ENCODE data around the gene RAP1B. TPM values are rescaled to one million over a fixed set of nuclear protein-coding genes. Genes with fewer than 3 reads are reported as not detected.

The RAP1B gene
- total RNA-seq, 1 donor from 2014 or later, result 206 TPM

- Mint-ChIP-seq H3K27me3 (ENCODE audit: unreplicated experiment) (peaks cover 6% of the 10 kb centered on the region), H3K4me1 (ENCODE audit: unreplicated experiment) (peaks cover 24% of the 10 kb centered on the region), H3K9me3 (ENCODE audit: unreplicated experiment) (no peaks in the 10 kb centered on the region), H3K27ac (ENCODE audit: unreplicated experiment) (no peak overlapping the region), H3K4me3 (ENCODE audit: unreplicated experiment) (no peak overlapping the region), H3K36me3 (ENCODE audit: low read depth, unreplicated experiment) (peaks cover 9% of the 10 kb centered on the region)
- DNase-seq (ENCODE audit: low spot score), result no peak
- TF ChIP-seq CTCF (IDR thresholded peaks at IDR 0.05; ENCODE audit: unreplicated experiment), result no peak
Measured at GRCh38 chr12:68608191-68608590, 2.5 kb upstream of the RAP1B start.

DNA sequence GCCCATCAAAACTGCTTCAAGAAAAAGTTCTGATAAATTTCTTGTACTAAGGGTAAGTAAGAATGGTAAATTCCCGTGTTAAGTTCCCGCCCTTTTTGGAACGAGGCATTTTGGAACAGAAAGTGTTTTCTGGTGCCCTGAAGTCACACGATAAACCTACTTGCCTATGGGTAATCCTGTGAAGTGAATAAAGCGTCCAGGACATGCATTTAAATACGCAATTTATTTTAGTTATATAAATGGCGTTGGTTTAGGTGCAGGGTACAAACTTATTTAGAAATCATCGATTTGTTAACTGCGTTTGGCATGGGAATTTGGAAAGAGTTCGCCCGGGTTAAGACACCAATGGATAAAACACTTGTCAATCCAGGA, 715 bp upstream of the RAP1B start:
- Mint-ChIP-seq H3K27me3 (ENCODE audit: unreplicated experiment) (peaks cover 8% of the 10 kb centered on the region), H3K27ac (ENCODE audit: unreplicated experiment) (peak overlapping the region; percentile 78), H3K9me3 (ENCODE audit: unreplicated experiment) (no peaks in the 10 kb centered on the region), H3K4me3 (ENCODE audit: unreplicated experiment) (peak overlapping the region; percentile 90), H3K4me1 (ENCODE audit: unreplicated experiment) (peaks cover 40% of the 10 kb centered on the region), H3K36me3 (ENCODE audit: low read depth, unreplicated experiment) (peaks cover 13% of the 10 kb centered on the region)
- TF ChIP-seq CTCF (IDR thresholded peaks at IDR 0.05; ENCODE audit: unreplicated experiment), result no peak
- no peak for DNase-seq (ENCODE audit: low spot score)

DNA sequence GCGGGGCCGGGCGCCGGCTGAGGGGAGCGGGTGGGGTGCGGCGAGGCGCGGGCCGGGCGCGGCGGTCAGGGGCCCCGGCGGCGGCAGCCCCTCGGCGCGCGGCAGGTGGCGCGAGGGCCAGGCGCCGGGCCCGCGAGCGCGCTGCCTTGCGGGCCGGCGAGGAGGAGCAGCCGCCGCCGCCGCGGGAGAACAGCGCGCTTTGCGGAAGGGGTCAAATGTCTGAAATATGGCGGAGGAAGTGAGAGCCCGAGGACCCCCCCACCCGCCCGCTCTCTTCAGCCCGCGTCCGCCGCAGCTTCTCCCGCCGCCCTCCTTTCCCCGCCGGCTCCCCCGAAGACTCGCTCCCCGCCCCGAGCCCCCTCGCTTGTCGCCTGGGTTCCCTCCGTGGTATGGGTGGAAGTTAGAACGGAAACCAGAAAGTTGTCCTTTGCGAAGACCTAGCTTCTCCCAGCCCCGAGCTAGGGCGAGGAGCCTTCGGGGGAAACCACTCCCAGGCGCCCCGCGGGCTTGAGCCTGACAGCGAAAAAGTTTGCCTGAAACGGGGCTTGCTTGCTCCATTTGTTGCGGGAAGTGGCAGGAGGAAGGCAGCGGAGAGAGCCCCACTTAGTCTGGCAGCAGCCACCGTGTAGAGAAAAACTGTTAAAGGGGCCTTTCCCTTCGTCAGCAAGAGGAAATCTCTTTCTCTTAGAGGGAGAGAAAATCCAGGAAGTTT, 551 bp downstream of the RAP1B start:
- peak overlapping the region; percentile 97 for H3K27ac Mint-ChIP-seq (ENCODE audit: unreplicated experiment)
- DNase-seq (ENCODE audit: low spot score), result peak; percentile 52
- H3K27me3 Mint-ChIP-seq (ENCODE audit: unreplicated experiment), result peaks cover 8% of the 10 kb centered on the region
- H3K4me1 Mint-ChIP-seq (ENCODE audit: unreplicated experiment), result peaks cover 48% of the 10 kb centered on the region
- TF ChIP-seq CTCF (IDR thresholded peaks at IDR 0.05; ENCODE audit: unreplicated experiment), result no peak
- peaks cover 17% of the 10 kb centered on the region for H3K36me3 Mint-ChIP-seq (ENCODE audit: low read depth, unreplicated experiment)
- peak overlapping the region; percentile 97 for H3K4me3 Mint-ChIP-seq (ENCODE audit: unreplicated experiment)
- no peaks in the 10 kb centered on the region for H3K9me3 Mint-ChIP-seq (ENCODE audit: unreplicated experiment)

GRCh38 chr12:68611806-68612160, 1.1 kb downstream of the RAP1B start:
- no peaks in the 10 kb centered on the region for H3K9me3 Mint-ChIP-seq (ENCODE audit: unreplicated experiment)
- no peak for TF ChIP-seq CTCF (IDR thresholded peaks at IDR 0.05; ENCODE audit: unreplicated experiment)
- H3K4me1 Mint-ChIP-seq (ENCODE audit: unreplicated experiment), result peaks cover 48% of the 10 kb centered on the region
- peaks cover 17% of the 10 kb centered on the region for H3K36me3 Mint-ChIP-seq (ENCODE audit: low read depth, unreplicated experiment)
- peak overlapping the region; percentile 97 for H3K4me3 Mint-ChIP-seq (ENCODE audit: unreplicated experiment)
- peaks cover 8% of the 10 kb centered on the region for H3K27me3 Mint-ChIP-seq (ENCODE audit: unreplicated experiment)
- peak overlapping the region; percentile 97 for H3K27ac Mint-ChIP-seq (ENCODE audit: unreplicated experiment)
- no peak for DNase-seq (ENCODE audit: low spot score)

GRCh38 chr12:68612202-68612601, 1.5 kb downstream of the RAP1B start:
- Mint-ChIP-seq H3K9me3 (ENCODE audit: unreplicated experiment) (no peaks in the 10 kb centered on the region), H3K36me3 (ENCODE audit: low read depth, unreplicated experiment) (peaks cover 17% of the 10 kb centered on the region), H3K4me1 (ENCODE audit: unreplicated experiment) (peaks cover 48% of the 10 kb centered on the region), H3K27me3 (ENCODE audit: unreplicated experiment) (peaks cover 8% of the 10 kb centered on the region), H3K4me3 (ENCODE audit: unreplicated experiment) (peak overlapping the region; percentile 97), H3K27ac (ENCODE audit: unreplicated experiment) (peak overlapping the region; percentile 97)
- TF ChIP-seq CTCF (IDR thresholded peaks at IDR 0.05; ENCODE audit: unreplicated experiment), result no peak
- DNase-seq (ENCODE audit: low spot score), result no peak

Measured in endothelial cell (in vitro differentiated cells).